ENCODE measurements around the gene NAP1L4.

DNA sequence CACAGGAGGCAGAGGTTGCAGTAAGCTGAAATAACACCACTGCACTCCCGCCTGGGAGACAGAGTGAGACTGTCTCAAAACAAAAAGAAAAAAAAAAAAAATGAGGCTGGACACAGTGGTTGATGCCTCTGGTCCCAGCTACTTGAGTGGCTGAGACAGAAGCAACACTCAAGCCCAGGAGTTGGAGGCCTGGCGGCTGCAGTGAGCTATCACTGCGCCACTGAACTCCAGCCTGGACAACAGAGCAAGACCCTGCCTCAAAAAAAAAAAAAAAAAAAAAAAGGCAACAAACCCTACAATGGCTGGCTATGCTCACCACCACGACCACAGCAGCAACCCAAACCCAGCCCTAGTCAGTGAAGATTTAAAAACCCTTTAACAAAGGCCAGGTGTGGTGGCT is 8.2 kb downstream of the NAP1L4 start:
- TF ChIP-seq, protein P1, sequence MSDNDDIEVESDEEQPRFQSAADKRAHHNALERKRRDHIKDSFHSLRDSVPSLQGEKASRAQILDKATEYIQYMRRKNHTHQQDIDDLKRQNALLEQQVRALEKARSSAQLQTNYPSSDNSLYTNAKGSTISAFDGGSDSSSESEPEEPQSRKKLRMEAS (IDR thresholded peaks at IDR 0.05): no peak
- no peak for TF ChIP-seq ELF1 (IDR thresholded peaks at IDR 0.05; ENCODE audit: borderline replicate concordance, low read depth)
- no peak for TF ChIP-seq EZH2 (IDR thresholded peaks at IDR 0.05)
- TF ChIP-seq YY1 (IDR thresholded peaks at IDR 0.05; ENCODE audit: extremely low read depth, insufficient replicate concordance, low read depth, low read length): no peak
- TF ChIP-seq POLR2AphosphoS5 (IDR thresholded peaks at IDR 0.05; ENCODE audit: low read depth, low read length): no peak
- TF ChIP-seq ZFX (IDR thresholded peaks at IDR 0.05): no peak
- TF ChIP-seq ZNF274 (IDR thresholded peaks at IDR 0.05; ENCODE audit: low read depth, low read length): no peak
- TF ChIP-seq, protein P2, sequence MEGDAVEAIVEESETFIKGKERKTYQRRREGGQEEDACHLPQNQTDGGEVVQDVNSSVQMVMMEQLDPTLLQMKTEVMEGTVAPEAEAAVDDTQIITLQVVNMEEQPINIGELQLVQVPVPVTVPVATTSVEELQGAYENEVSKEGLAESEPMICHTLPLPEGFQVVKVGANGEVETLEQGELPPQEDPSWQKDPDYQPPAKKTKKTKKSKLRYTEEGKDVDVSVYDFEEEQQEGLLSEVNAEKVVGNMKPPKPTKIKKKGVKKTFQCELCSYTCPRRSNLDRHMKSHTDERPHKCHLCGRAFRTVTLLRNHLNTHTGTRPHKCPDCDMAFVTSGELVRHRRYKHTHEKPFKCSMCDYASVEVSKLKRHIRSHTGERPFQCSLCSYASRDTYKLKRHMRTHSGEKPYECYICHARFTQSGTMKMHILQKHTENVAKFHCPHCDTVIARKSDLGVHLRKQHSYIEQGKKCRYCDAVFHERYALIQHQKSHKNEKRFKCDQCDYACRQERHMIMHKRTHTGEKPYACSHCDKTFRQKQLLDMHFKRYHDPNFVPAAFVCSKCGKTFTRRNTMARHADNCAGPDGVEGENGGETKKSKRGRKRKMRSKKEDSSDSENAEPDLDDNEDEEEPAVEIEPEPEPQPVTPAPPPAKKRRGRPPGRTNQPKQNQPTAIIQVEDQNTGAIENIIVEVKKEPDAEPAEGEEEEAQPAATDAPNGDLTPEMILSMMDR (IDR thresholded peaks at IDR 0.05 in 2 of 3, conservative IDR thresholded peaks at IDR 0.05 in 1 of 3; ENCODE audit: borderline replicate concordance in 1 of 3, insufficient read depth in 1 of 3, low read depth in 2 of 3, low read length in 2 of 3): no peak
- TF ChIP-seq POLR2A (IDR thresholded peaks at IDR 0.05; ENCODE audit: borderline replicate concordance, extremely low read depth, insufficient read depth, insufficient read length): no peak
- no peak for TF ChIP-seq EGR1 (IDR thresholded peaks at IDR 0.05; ENCODE audit: low read depth)

Data from HCT116 (cell line).